Caco-2 (cell line): ENCODE measurements around the gene ABCA13. TPM values are rescaled to one million over a fixed set of nuclear protein-coding genes. Genes with fewer than 3 reads are reported as not detected.
A peak's percentile ranks its signal among the peaks of the same experiment; 100 is the strongest.

Experiments
- BruUV-seq: library from RNA; stranded (reverse); fragments of 400-500 nt; replicated peaks from 2 replicates; lab custom pipeline; 2021; lab: Mats Ljungman, UMichigan
- CTCF ChIA-PET: fragments of 300-600 bp; sonication (Branson Sonifier 250); formaldehyde crosslinking; loops from one replicate; lab custom pipeline; 2022; ENCODE audit warnings: antibody characterized with exemption; lab: Charles Lee
- POLR2A ChIA-PET: fragments of 300-600 bp; sonication (Branson Sonifier 250); formaldehyde crosslinking; loops from one replicate; lab custom pipeline; 2022; ENCODE audit warnings: antibody characterized with exemption; lab: Charles Lee
- DNase-seq, 2 experiments: peaks; one replicate each; pipeline versions ENCODE4 v3.0.0 to v3.0.0-alpha.2; 2020 to 2022
- H3K27me3 ChIP-seq: replicated peaks from 2 replicates; pipeline ENCODE4 v1.6.0; 2011; ENCODE audit warnings: low read length; ENCODE audit not compliant: control insufficient read depth, insufficient read depth
- H3K36me3 ChIP-seq: 2 replicates; pipeline ENCODE4 v1.5.1; 2011; ENCODE audit warnings: low read length; ENCODE audit not compliant: control insufficient read depth, insufficient read depth
- H3K4me1 ChIP-seq: fragments of 250-450 bp; sonication (Bioruptor Pico); 2 replicates; pipeline ENCODE4 v1.5.1; 2020; ENCODE audit warnings: mild to moderate bottlenecking
- H3K4me3 ChIP-seq: 2 replicates; pipeline ENCODE4 v1.5.1; 2011; ENCODE audit warnings: low read depth, mild to moderate bottlenecking, control low read depth, low read length
- H3K9me3 ChIP-seq: fragments of 250-450 bp; sonication (Bioruptor Pico); 2 replicates; pipeline ENCODE4 v1.5.1; 2020; ENCODE audit warnings: mild to moderate bottlenecking, moderate library complexity
- H3K27ac Mint-ChIP-seq: one replicate; pipeline ENCODE4 v1.8.0; 2022; ENCODE audit warnings: mixed read lengths; ENCODE audit not compliant: unreplicated experiment
- H3K27me3 Mint-ChIP-seq: one replicate; pipeline ENCODE4 v1.8.0; 2022; ENCODE audit warnings: mixed read lengths; ENCODE audit not compliant: insufficient read depth, unreplicated experiment
- H3K36me3 Mint-ChIP-seq: one replicate; pipeline ENCODE4 v1.8.0; 2022; ENCODE audit warnings: mild to moderate bottlenecking, mixed read lengths; ENCODE audit not compliant: insufficient read depth, unreplicated experiment
- H3K4me1 Mint-ChIP-seq: one replicate; pipeline ENCODE4 v1.8.0; 2022; ENCODE audit warnings: low read depth, mixed read lengths; ENCODE audit not compliant: unreplicated experiment
- H3K4me3 Mint-ChIP-seq: one replicate; pipeline ENCODE4 v1.8.0; 2022; ENCODE audit warnings: mild to moderate bottlenecking, moderate library complexity, mixed read lengths; ENCODE audit not compliant: unreplicated experiment
- H3K9me3 Mint-ChIP-seq: one replicate; pipeline ENCODE4 v1.8.0; 2022; ENCODE audit warnings: mixed read lengths; ENCODE audit not compliant: unreplicated experiment
- CTCF ChIP-seq, 2 experiments: fragments of 200-600 bp in 1 of 2; IDR thresholded peaks; 1 replicate in 1 of 2; 2 replicates in 1 of 2; pipeline versions ENCODE4 v1.5.1 to v1.8.0; 2011 to 2022; ENCODE audit warnings: antibody characterized with exemption in 1 of 2, control low read depth in 1 of 2, inconsistent platforms in 1 of 2, low read depth in 1 of 2, low read length in 1 of 2, mild to moderate bottlenecking in 1 of 2, moderate library complexity in 1 of 2; ENCODE audit not compliant: insufficient read depth in 1 of 2, severe bottlenecking in 1 of 2, unreplicated experiment in 1 of 2
- intact Hi-C: fragments of 100-400 bp; cut with micrococcal nuclease; formaldehyde crosslinking; loops from one replicate; pipeline ENCODE4 v1.10.0; 2022; ENCODE audit not compliant: unreplicated experiment
- total RNA-seq: library from RNA; stranded (reverse); gene quantifications from 2 replicates; pipeline ENCODE4 v1.2.3, GENCODE V29; 2022

The ABCA13 gene
- total RNA-seq, 1 experiment from 2014 or later, result 0.07 TPM

DNA sequence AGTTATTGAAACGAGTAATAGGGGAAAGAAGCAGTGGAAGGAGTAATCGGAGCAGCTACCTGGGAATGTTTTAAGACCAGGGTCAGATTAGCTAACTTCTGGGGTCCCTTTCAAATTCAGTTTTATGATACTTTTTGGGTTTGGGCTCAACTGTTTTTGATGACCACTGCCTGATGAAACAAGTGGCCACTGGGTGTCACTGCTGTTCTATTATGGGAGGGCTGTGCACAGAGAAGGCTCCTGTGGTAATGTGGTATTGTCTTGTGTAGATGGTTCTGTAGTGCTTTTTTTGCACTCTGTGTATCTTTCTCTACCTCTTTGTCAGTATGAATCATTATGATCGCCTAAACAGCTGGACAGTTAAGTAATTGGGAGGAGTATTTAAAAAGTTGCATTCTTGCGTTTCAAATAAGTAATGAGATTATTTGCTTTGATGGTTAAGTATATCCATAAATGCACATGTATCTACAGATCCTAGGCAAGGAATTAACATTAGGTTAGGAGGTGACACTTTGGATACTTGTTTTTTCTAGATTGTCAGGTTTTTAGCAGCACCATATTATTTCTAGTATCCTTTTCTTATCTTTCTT, 128.4 kb downstream of the ABCA13 start:
- peak; percentile 50 to 68 for DNase-seq
- ChIA-PET CTCF (no interaction called here), POLR2A (no interaction called here)
- no peaks in the 10 kb centered on the region for H3K36me3 ChIP-seq
- H3K36me3 Mint-ChIP-seq, result no peaks in the 10 kb centered on the region
- H3K4me1 Mint-ChIP-seq, result no peaks in the 10 kb centered on the region
- no peaks in the 10 kb centered on the region for H3K9me3 ChIP-seq
- H3K4me3 Mint-ChIP-seq, result no peak overlapping the region
- H3K27ac Mint-ChIP-seq, result no peak overlapping the region
- no peaks in the 10 kb centered on the region for H3K4me1 ChIP-seq
- H3K27me3 ChIP-seq, result no peaks in the 10 kb centered on the region; the same call in 1 of the 2 replicates
- H3K27me3 Mint-ChIP-seq, result peaks cover 12% of the 10 kb centered on the region
- H3K9me3 Mint-ChIP-seq, result no peaks in the 10 kb centered on the region
- no TSS peak for BruUV-seq
- intact Hi-C loops, result loop anchor here (1.0 kb wide), 3 partner anchors 229 to 1553 kb away; no protein-coding TSS in a partner anchor
- peak; percentile 57 to 80 for TF ChIP-seq CTCF (IDR thresholded peaks at IDR 0.05; ENCODE audit: insufficient read depth in 1 of 2, low read depth in 1 of 2, low read length in 1 of 2, severe bottlenecking in 1 of 2, unreplicated experiment in 1 of 2)
- H3K4me3 ChIP-seq, result no peak overlapping the region

- BruUV-seq, result no TSS peak
- Histone ChIP-seq H3K4me1 (no peaks in the 10 kb centered on the region), H3K36me3 (no peaks in the 10 kb centered on the region), H3K4me3 (no peak overlapping the region), H3K27me3 (no peaks in the 10 kb centered on the region; the same call in 1 of the 2 replicates), H3K9me3 (no peaks in the 10 kb centered on the region)
- no peak for TF ChIP-seq CTCF (IDR thresholded peaks at IDR 0.05; ENCODE audit: insufficient read depth in 1 of 2, low read depth in 1 of 2, low read length in 1 of 2, severe bottlenecking in 1 of 2, unreplicated experiment in 1 of 2)
- no peak for DNase-seq
- intact Hi-C loops, result no loop called here
- no peak overlapping the region for H3K4me3 Mint-ChIP-seq
- H3K4me1 Mint-ChIP-seq, result no peaks in the 10 kb centered on the region
- no peak overlapping the region for H3K27ac Mint-ChIP-seq
- ChIA-PET POLR2A (no interaction called here), CTCF (no interaction called here)
- no peaks in the 10 kb centered on the region for H3K36me3 Mint-ChIP-seq
- peaks cover 16% of the 10 kb centered on the region for H3K27me3 Mint-ChIP-seq
- no peaks in the 10 kb centered on the region for H3K9me3 Mint-ChIP-seq
These were observed 129.0 kb downstream of the ABCA13 start for GRCh38 chr7:48300301-48300700.

- Histone ChIP-seq H3K9me3 (no peaks in the 10 kb centered on the region), H3K4me1 (no peaks in the 10 kb centered on the region), H3K36me3 (no peaks in the 10 kb centered on the region), H3K27me3 (no peaks in the 10 kb centered on the region; the same call in 1 of the 2 replicates), H3K4me3 (no peak overlapping the region)
- H3K9me3 Mint-ChIP-seq, result no peaks in the 10 kb centered on the region
- no peak overlapping the region for H3K4me3 Mint-ChIP-seq
- TF ChIP-seq CTCF (IDR thresholded peaks at IDR 0.05; ENCODE audit: insufficient read depth in 1 of 2, low read depth in 1 of 2, low read length in 1 of 2, severe bottlenecking in 1 of 2, unreplicated experiment in 1 of 2), result no peak
- no peaks in the 10 kb centered on the region for H3K4me1 Mint-ChIP-seq
- POLR2A ChIA-PET, result no interaction called here
- no peaks in the 10 kb centered on the region for H3K36me3 Mint-ChIP-seq
- DNase-seq, result no peak
- no peak overlapping the region for H3K27ac Mint-ChIP-seq
- H3K27me3 Mint-ChIP-seq, result peaks cover 19% of the 10 kb centered on the region
- intact Hi-C loops, result no loop called here
- CTCF ChIA-PET, result no interaction called here
- no TSS peak for BruUV-seq
These were observed 129.9 kb downstream of the ABCA13 start for GRCh38 chr7:48301201-48301600.
